DND-41 (cell line): ENCODE results near the gene TTLL11.

Experiments
- ATAC-seq: fragments of 200-7000 bp; cut with Tn5 transposase; 3 replicates; pipeline ENCODE4 v1.9.1; 2021; ENCODE audit warnings: low read depth; ENCODE audit not compliant: insufficient read depth
- DNase-seq: peaks from one replicate; pipeline ENCODE4 v3.0.0-alpha.2; 2020
- H2AFZ ChIP-seq: 2 replicates; pipeline ENCODE4 v1.6.0; 2012; ENCODE audit warnings: low read depth, low read length
- H3K27ac ChIP-seq: 2 replicates; pipeline ENCODE4 v1.5.1; 2012; ENCODE audit warnings: low read length, inconsistent platforms
- H3K27me3 ChIP-seq: fragments of 200-600 bp; sonication (generic); 2 replicates; pipeline ENCODE4 v1.6.0; 2012; ENCODE audit warnings: low read length, mild to moderate bottlenecking, inconsistent platforms; ENCODE audit not compliant: insufficient read depth, poor library complexity
- H3K36me3 ChIP-seq: 2 replicates; pipeline ENCODE4 v1.5.1; 2012; ENCODE audit warnings: low read length, inconsistent platforms; ENCODE audit not compliant: insufficient read depth
- H3K4me1 ChIP-seq: 2 replicates; pipeline ENCODE4 v1.5.1; 2012; ENCODE audit warnings: mild to moderate bottlenecking, low read length; ENCODE audit not compliant: insufficient read depth
- H3K4me2 ChIP-seq: 2 replicates; pipeline ENCODE4 v1.6.0; 2012; ENCODE audit warnings: mild to moderate bottlenecking, moderate library complexity, low read length, inconsistent platforms; ENCODE audit not compliant: insufficient read depth
- H3K4me3 ChIP-seq, 2 experiments: fragments of 200-600 bp in 1 of 2; shearing (Covaris generic) in 1 of 2; 2 replicates each; pipeline ENCODE4 v1.5.1; 2012 to 2016; ENCODE audit warnings: inconsistent platforms in 2 of 2, low read length in 2 of 2, mild to moderate bottlenecking in 2 of 2, low read depth in 1 of 2, moderate library complexity in 1 of 2
- H3K79me2 ChIP-seq: 2 replicates; pipeline ENCODE4 v1.6.0; 2012; ENCODE audit warnings: low read length, inconsistent platforms; ENCODE audit not compliant: insufficient read depth
- H3K9ac ChIP-seq: 2 replicates; pipeline ENCODE4 v1.6.0; 2012; ENCODE audit warnings: low read depth, mild to moderate bottlenecking, inconsistent platforms, low read length, moderate library complexity
- H3K9me3 ChIP-seq: 2 replicates; pipeline ENCODE4 v1.5.1; 2012; ENCODE audit warnings: low read length, moderate library complexity, mild to moderate bottlenecking, inconsistent platforms; ENCODE audit not compliant: insufficient read depth, severe bottlenecking
- H4K20me1 ChIP-seq: 2 replicates; pipeline ENCODE4 v1.6.0; 2012; ENCODE audit warnings: low read length; ENCODE audit not compliant: insufficient read depth
- CTCF ChIP-seq: IDR thresholded peaks from 2 replicates; pipeline ENCODE4 v1.5.1; 2012; ENCODE audit warnings: borderline replicate concordance, low read length, moderate library complexity, mild to moderate bottlenecking; ENCODE audit not compliant: poor library complexity, severe bottlenecking; ENCODE audit errors: extremely low read depth
- EZH2 ChIP-seq: IDR thresholded peaks from 3 replicates; pipeline ENCODE4 v1.6.1; 2012; ENCODE audit warnings: borderline replicate concordance, low read depth, mild to moderate bottlenecking, moderate library complexity, low read length, inconsistent platforms; ENCODE audit not compliant: severe bottlenecking

TTLL11 gene

GRCh38 chr9:122115176-122116035, 22.3 kb upstream of the TTLL11 start:
- Histone ChIP-seq H3K36me3 (no peaks in the 10 kb centered on the region), H3K27ac (no peak overlapping the region), H3K4me1 (no peaks in the 10 kb centered on the region), H3K79me2 (no peaks in the 10 kb centered on the region), H4K20me1 (no peaks in the 10 kb centered on the region), H3K9ac (no peak overlapping the region), H3K9me3 (no peaks in the 10 kb centered on the region), H2AFZ (no peak overlapping the region), H3K4me2 (no peak overlapping the region), H3K27me3 (no peaks in the 10 kb centered on the region), H3K4me3 (no peak overlapping the region)
- DNase-seq (no peak), ATAC-seq (no peak)
- TF ChIP-seq EZH2 (no peak), CTCF (no peak)

DNA sequence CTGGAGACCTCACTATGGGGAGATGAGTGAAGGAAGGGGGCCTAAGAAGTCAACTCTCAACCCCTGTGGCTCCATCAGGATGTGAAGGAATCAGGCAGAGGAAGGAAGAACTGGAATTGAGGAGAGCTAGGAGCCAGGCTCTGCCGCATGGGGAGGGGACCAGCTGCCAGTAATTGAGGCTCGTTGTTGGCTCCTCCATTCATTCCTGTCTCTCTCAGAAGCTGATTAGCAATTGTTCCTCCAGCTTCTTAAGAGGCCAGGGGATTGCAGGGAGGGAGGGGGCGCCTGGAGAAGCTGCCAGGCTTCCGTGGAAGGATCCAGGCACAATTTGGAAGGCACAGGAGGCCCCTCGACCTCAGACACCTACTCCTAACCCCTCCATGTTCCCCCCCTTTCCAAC, 20.5 kb upstream of the TTLL11 start:
- H4K20me1 ChIP-seq = no peaks in the 10 kb centered on the region
- H3K36me3 ChIP-seq = no peaks in the 10 kb centered on the region
- H3K4me3 ChIP-seq = no peak overlapping the region
- H3K27ac ChIP-seq = no peak overlapping the region
- no peaks in the 10 kb centered on the region for H3K4me1 ChIP-seq
- DNase-seq (no peak), ATAC-seq (no peak)
- H3K27me3 ChIP-seq = no peaks in the 10 kb centered on the region
- TF ChIP-seq CTCF (no peak), EZH2 (no peak)
- no peak overlapping the region for H2AFZ ChIP-seq
- no peak overlapping the region for H3K4me2 ChIP-seq
- H3K79me2 ChIP-seq = no peaks in the 10 kb centered on the region
- no peaks in the 10 kb centered on the region for H3K9me3 ChIP-seq
- H3K9ac ChIP-seq = no peak overlapping the region

DNA sequence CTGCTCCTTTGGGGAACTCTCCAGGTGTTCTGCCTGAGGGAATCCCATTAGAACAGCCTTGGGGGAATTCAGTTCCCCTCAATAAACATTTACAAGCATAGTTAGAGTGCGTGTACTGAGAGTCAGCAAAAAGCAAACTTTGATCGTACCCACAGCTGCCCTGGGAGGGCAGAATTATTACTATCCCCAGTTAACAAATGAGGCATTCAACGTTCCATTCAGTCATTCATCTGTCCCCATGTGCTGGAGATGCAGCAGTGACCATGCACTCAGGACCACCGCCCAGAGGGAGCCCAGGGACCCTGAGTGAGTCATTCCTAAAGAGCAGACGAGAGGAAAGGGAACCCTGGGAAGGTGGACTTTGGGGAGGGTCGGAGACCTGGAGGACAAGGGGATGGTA, 19.1 kb upstream of the TTLL11 start:
- Histone ChIP-seq H3K36me3 (no peaks in the 10 kb centered on the region), H3K27me3 (no peaks in the 10 kb centered on the region), H3K79me2 (no peaks in the 10 kb centered on the region), H3K9ac (no peak overlapping the region), H3K9me3 (no peaks in the 10 kb centered on the region), H3K4me3 (no peak overlapping the region), H4K20me1 (no peaks in the 10 kb centered on the region), H2AFZ (no peak overlapping the region), H3K27ac (no peak overlapping the region), H3K4me2 (no peak overlapping the region), H3K4me1 (no peaks in the 10 kb centered on the region)
- ATAC-seq (no peak), DNase-seq (no peak)
- no peak for TF ChIP-seq CTCF
- TF ChIP-seq EZH2 = no peak
